Testis (tissue), 3 donors: ENCODE data around the gene ASB13. TPM values are rescaled to one million over a fixed set of nuclear protein-coding genes. Genes with fewer than 3 reads are reported as not detected.
A peak's percentile ranks its signal among the peaks of the same experiment; 100 is the strongest.

Experiments used
- DNase-seq: peaks from one replicate; pipeline ENCODE4 v3.0.0-alpha.2; 2019
- H3K27ac ChIP-seq, 2 donors: fragments of 200-600 bp; sonication (generic); one replicate each; pipeline ENCODE4 v1.5.1; 2019
- H3K27me3 ChIP-seq: fragments of 200-600 bp; sonication (generic); one replicate; pipeline ENCODE4 v1.5.1; 2019
- H3K36me3 ChIP-seq: fragments of 200-600 bp; sonication (generic); one replicate; pipeline ENCODE4 v1.5.1; 2017; ENCODE audit warnings: low read depth; ENCODE audit errors: missing control alignments
- H3K4me1 ChIP-seq: fragments of 200-600 bp; sonication (generic); one replicate; pipeline ENCODE4 v1.5.1; 2019
- H3K4me3 ChIP-seq, 2 donors: fragments of 200-600 bp; sonication (generic); one replicate each; pipeline ENCODE4 v1.5.1; 2017 to 2019
- H3K9me3 ChIP-seq: fragments of 200-600 bp; sonication (generic); one replicate; pipeline ENCODE4 v1.5.1; 2017
- CTCF ChIP-seq, 3 experiments: fragments of 450-650 bp in 2 of 3; fragments of 200-600 bp in 1 of 3; sonication (generic) in 1 of 3; IDR thresholded peaks; one replicate each; pipeline ENCODE4 v1.5.1; 2016 to 2019; ENCODE audit warnings: antibody characterized with exemption in 3 of 3, mild to moderate bottlenecking in 2 of 3, moderate library complexity in 1 of 3
- POLR2A ChIP-seq: fragments of 450-650 bp; IDR thresholded peaks from one replicate; pipeline ENCODE4 v1.6.1; 2017; ENCODE audit warnings: antibody characterized with exemption, mild to moderate bottlenecking, moderate library complexity
- WGBS, 2 donors: methylation state at CpG; one replicate each; pipeline ENCODE4 v1.1.5; 2018; 5-methylcytosine and 5-hydroxymethylcytosine counted together
- intact Hi-C: fragments of 100-400 bp; cut with DNase I; formaldehyde crosslinking; loops from one replicate; pipeline ENCODE4 v1.15.1; 2023; ENCODE audit warnings: low total_unique reads
- polyA plus RNA-seq: library from polyadenylated mRNA; stranded (reverse); fragments of 350-450 nt; fragmentation: Illumina TruSeq; extraction: RNeasy Lipid Tissue Mini Kit (QIAGEN cat#74804); gene quantifications from one replicate; pipeline ENCODE4 v1.2.3, GENCODE V29; 2014; ENCODE audit warnings: low read depth, low replicate concordance; ENCODE audit not compliant: insufficient read depth
- total RNA-seq, 2 donors: library from RNA; depleted of rRNA; stranded (reverse); fragments of >200 nt; gene quantifications; one replicate each; pipeline ENCODE4 v1.2.3, GENCODE V29; 2016

ASB13 gene
- total and polyA plus RNA-seq, 3 donors from 2014 or later: 9.4 to 14.1 (median 12.3) TPM

GRCh38 chr10:5665373-5666007 is 905 bp downstream of the ASB13 start:
- H3K4me3 ChIP-seq: peak overlapping the region; percentile 87 to 89
- TF ChIP-seq CTCF (IDR thresholded peaks at IDR 0.05) (no peak), POLR2A (no peak)
- H3K36me3 ChIP-seq: no peaks in the 10 kb centered on the region
- peak overlapping the region; percentile 76 to 87 for H3K27ac ChIP-seq
- DNase-seq: no peak
- WGBS, 2 donors: 11 to 14% methylated on average over 9 of the region's 9 CpGs
- H3K9me3 ChIP-seq: no peaks in the 10 kb centered on the region
- H3K27me3 ChIP-seq: no peaks in the 10 kb centered on the region
- intact Hi-C loops: no loop called here
- peaks cover 6% of the 10 kb centered on the region for H3K4me1 ChIP-seq

GRCh38 chr10:5663692-5664427 is 2.5 kb downstream of the ASB13 start:
- Histone ChIP-seq H3K27ac (peak overlapping the region in 1 of 2 donors; percentile 46), H3K4me3 (no peak overlapping the region), H3K4me1 (peaks cover 17% of the 10 kb centered on the region), H3K36me3 (no peaks in the 10 kb centered on the region), H3K27me3 (no peaks in the 10 kb centered on the region), H3K9me3 (no peaks in the 10 kb centered on the region)
- WGBS, 2 donors: 64% methylated on average over 11 to 12 of the region's 12 CpGs
- intact Hi-C loops: no loop called here
- TF ChIP-seq CTCF (IDR thresholded peaks at IDR 0.05): no peak
- TF ChIP-seq POLR2A: no peak
- no peak for DNase-seq

- H3K27ac ChIP-seq: peak overlapping the region in 1 of 2 donors; percentile 46
- H3K4me3 ChIP-seq: no peak overlapping the region
- no peak for DNase-seq
- no peak for TF ChIP-seq POLR2A
- no peak for TF ChIP-seq CTCF (IDR thresholded peaks at IDR 0.05)
- WGBS, 2 donors: 59 to 64% methylated on average over 9 of the region's 9 CpGs
- H3K9me3 ChIP-seq: no peaks in the 10 kb centered on the region
- peaks cover 17% of the 10 kb centered on the region for H3K4me1 ChIP-seq
- intact Hi-C loops: no loop called here
- no peaks in the 10 kb centered on the region for H3K27me3 ChIP-seq
- H3K36me3 ChIP-seq: no peaks in the 10 kb centered on the region
Measured at GRCh38 chr10:5662708-5663579, 3.5 kb downstream of the ASB13 start.

GRCh38 chr10:5661043-5661442 is 5.4 kb downstream of the ASB13 start:
- intact Hi-C loops: no loop called here
- H3K4me3 ChIP-seq: no peak overlapping the region
- no peaks in the 10 kb centered on the region for H3K9me3 ChIP-seq
- no peak for DNase-seq
- whole genome bisulfite sequencing, 2 donors: 82 to 83% methylated on average over 6 of the region's 6 CpGs
- H3K27me3 ChIP-seq: no peaks in the 10 kb centered on the region
- peak overlapping the region in 1 of 2 donors; percentile 15 for H3K27ac ChIP-seq
- H3K36me3 ChIP-seq: no peaks in the 10 kb centered on the region
- peaks cover 23% of the 10 kb centered on the region for H3K4me1 ChIP-seq
- TF ChIP-seq POLR2A (no peak), CTCF (IDR thresholded peaks at IDR 0.05) (no peak)
